ENCODE results near the gene PTCD3. TPM values are rescaled to one million over a fixed set of nuclear protein-coding genes. Genes with fewer than 3 reads are reported as not detected.

PTCD3 gene
- polyA plus RNA-seq, 1 donor from 2014 or later, result 214 TPM

DNA sequence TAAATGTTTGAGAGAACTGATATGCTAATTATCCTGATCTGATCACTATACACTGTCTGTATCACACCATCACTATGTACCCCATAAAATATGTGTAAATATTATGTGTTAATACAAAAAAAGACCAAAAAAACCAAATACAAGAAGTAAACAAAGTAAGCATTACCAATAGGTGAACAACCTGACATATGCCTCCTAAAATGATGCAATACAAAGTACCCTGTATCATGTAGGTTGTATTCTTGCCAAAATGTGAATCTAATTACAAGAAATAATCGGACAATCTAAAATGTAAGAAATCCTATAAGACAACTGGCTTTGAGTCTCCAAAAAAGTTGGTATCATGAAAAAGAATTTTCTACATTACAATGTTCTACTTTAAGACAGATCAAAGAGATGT is 8.1 kb upstream of the PTCD3 start:
- Histone ChIP-seq H3K4me2 (ENCODE audit: low read length) (no peak overlapping the region), H3K27ac (ENCODE audit: low read length) (no peak overlapping the region), H3K9me2 (ENCODE audit: insufficient read depth, low read length) (no peaks in the 10 kb centered on the region), H3K9me3 (ENCODE audit: low read length) (no peaks in the 10 kb centered on the region), H3K9ac (ENCODE audit: low read length) (no peak overlapping the region), H4K20me1 (ENCODE audit: insufficient read depth) (no peaks in the 10 kb centered on the region), H3K36me3 (ENCODE audit: insufficient read depth, low read length) (peaks cover 4% of the 10 kb centered on the region), H3K27me3 (ENCODE audit: insufficient read depth, low read depth, low read length) (no peaks in the 10 kb centered on the region), H2AFZ (ENCODE audit: low read depth, low read length) (no peak overlapping the region), H3K79me2 (replicated peaks; ENCODE audit: insufficient read depth, low read length) (peaks cover 23% of the 10 kb centered on the region), H3F3A (ENCODE audit: insufficient read depth, low read length, poor library complexity, severe bottlenecking) (no peaks in the 10 kb centered on the region), H3K4me3 (ENCODE audit: low read length) (no peak overlapping the region)
- TF ChIP-seq EZH2 (IDR thresholded peaks at IDR 0.05; ENCODE audit: borderline replicate concordance, insufficient read depth, low read length, poor library complexity, severe bottlenecking) (no peak), MXI1 (conservative IDR thresholded peaks at IDR 0.05; ENCODE audit: poor library complexity, severe bottlenecking) (no peak), RAD21 (conservative IDR thresholded peaks at IDR 0.05) (no peak), EP300 (conservative IDR thresholded peaks at IDR 0.05; ENCODE audit: poor library complexity, severe bottlenecking) (no peak), POLR2AphosphoS5 (IDR thresholded peaks at IDR 0.05) (no peak), TAF1 (IDR thresholded peaks at IDR 0.05; ENCODE audit: low read depth) (no peak), SMC3 (conservative IDR thresholded peaks at IDR 0.05; ENCODE audit: poor library complexity) (no peak)
- TF ChIP-seq, protein P1, sequence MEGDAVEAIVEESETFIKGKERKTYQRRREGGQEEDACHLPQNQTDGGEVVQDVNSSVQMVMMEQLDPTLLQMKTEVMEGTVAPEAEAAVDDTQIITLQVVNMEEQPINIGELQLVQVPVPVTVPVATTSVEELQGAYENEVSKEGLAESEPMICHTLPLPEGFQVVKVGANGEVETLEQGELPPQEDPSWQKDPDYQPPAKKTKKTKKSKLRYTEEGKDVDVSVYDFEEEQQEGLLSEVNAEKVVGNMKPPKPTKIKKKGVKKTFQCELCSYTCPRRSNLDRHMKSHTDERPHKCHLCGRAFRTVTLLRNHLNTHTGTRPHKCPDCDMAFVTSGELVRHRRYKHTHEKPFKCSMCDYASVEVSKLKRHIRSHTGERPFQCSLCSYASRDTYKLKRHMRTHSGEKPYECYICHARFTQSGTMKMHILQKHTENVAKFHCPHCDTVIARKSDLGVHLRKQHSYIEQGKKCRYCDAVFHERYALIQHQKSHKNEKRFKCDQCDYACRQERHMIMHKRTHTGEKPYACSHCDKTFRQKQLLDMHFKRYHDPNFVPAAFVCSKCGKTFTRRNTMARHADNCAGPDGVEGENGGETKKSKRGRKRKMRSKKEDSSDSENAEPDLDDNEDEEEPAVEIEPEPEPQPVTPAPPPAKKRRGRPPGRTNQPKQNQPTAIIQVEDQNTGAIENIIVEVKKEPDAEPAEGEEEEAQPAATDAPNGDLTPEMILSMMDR (IDR thresholded peaks at IDR 0.05; ENCODE audit: poor library complexity, severe bottlenecking), result no peak
- TF ChIP-seq, protein P2, sequence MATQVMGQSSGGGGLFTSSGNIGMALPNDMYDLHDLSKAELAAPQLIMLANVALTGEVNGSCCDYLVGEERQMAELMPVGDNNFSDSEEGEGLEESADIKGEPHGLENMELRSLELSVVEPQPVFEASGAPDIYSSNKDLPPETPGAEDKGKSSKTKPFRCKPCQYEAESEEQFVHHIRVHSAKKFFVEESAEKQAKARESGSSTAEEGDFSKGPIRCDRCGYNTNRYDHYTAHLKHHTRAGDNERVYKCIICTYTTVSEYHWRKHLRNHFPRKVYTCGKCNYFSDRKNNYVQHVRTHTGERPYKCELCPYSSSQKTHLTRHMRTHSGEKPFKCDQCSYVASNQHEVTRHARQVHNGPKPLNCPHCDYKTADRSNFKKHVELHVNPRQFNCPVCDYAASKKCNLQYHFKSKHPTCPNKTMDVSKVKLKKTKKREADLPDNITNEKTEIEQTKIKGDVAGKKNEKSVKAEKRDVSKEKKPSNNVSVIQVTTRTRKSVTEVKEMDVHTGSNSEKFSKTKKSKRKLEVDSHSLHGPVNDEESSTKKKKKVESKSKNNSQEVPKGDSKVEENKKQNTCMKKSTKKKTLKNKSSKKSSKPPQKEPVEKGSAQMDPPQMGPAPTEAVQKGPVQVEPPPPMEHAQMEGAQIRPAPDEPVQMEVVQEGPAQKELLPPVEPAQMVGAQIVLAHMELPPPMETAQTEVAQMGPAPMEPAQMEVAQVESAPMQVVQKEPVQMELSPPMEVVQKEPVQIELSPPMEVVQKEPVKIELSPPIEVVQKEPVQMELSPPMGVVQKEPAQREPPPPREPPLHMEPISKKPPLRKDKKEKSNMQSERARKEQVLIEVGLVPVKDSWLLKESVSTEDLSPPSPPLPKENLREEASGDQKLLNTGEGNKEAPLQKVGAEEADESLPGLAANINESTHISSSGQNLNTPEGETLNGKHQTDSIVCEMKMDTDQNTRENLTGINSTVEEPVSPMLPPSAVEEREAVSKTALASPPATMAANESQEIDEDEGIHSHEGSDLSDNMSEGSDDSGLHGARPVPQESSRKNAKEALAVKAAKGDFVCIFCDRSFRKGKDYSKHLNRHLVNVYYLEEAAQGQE (IDR thresholded peaks at IDR 0.05; ENCODE audit: borderline replicate concordance), result no peak

DNA sequence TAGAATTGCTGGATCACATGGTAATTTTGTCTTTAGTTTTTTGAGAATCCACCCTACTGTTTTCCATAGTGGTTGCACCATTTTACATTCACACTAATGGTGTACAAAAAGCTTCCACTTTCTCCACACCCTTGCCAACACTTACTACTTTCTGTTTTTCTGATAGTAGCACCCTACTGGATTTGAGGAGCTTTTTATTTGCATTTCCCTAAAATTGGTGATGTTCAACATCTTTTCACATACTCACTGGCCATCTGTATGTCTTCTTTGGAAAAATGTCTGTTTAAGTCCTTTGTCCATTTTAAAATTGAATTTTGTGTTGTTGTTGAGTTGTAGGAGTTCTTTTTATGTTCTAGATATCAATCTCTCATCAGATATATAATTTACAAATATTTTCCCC is 3.9 kb upstream of the PTCD3 start:
- Histone ChIP-seq H3K4me2 (ENCODE audit: low read length) (no peak overlapping the region), H4K20me1 (ENCODE audit: insufficient read depth) (no peaks in the 10 kb centered on the region), H3K27ac (ENCODE audit: low read length) (no peak overlapping the region), H2AFZ (ENCODE audit: low read depth, low read length) (no peak overlapping the region), H3K4me3 (ENCODE audit: low read length) (no peak overlapping the region), H3K9me2 (ENCODE audit: insufficient read depth, low read length) (no peaks in the 10 kb centered on the region), H3K9ac (ENCODE audit: low read length) (no peak overlapping the region), H3K36me3 (ENCODE audit: insufficient read depth, low read length) (peaks cover 4% of the 10 kb centered on the region), H3K9me3 (ENCODE audit: low read length) (no peaks in the 10 kb centered on the region), H3K79me2 (replicated peaks; ENCODE audit: insufficient read depth, low read length) (peaks cover 36% of the 10 kb centered on the region), H3K27me3 (ENCODE audit: insufficient read depth, low read depth, low read length) (no peaks in the 10 kb centered on the region), H3F3A (ENCODE audit: insufficient read depth, low read length, poor library complexity, severe bottlenecking) (no peaks in the 10 kb centered on the region)
- TF ChIP-seq, protein P2 (IDR thresholded peaks at IDR 0.05; ENCODE audit: borderline replicate concordance), result no peak
- TF ChIP-seq MXI1 (conservative IDR thresholded peaks at IDR 0.05; ENCODE audit: poor library complexity, severe bottlenecking) (no peak), POLR2AphosphoS5 (IDR thresholded peaks at IDR 0.05) (no peak), EZH2 (IDR thresholded peaks at IDR 0.05; ENCODE audit: borderline replicate concordance, insufficient read depth, low read length, poor library complexity, severe bottlenecking) (no peak), TAF1 (IDR thresholded peaks at IDR 0.05; ENCODE audit: low read depth) (no peak), SMC3 (conservative IDR thresholded peaks at IDR 0.05; ENCODE audit: poor library complexity) (no peak), EP300 (conservative IDR thresholded peaks at IDR 0.05; ENCODE audit: poor library complexity, severe bottlenecking) (no peak), RAD21 (conservative IDR thresholded peaks at IDR 0.05) (no peak)
- TF ChIP-seq, protein P1 (IDR thresholded peaks at IDR 0.05; ENCODE audit: poor library complexity, severe bottlenecking), result no peak
